ENCODE measurements around the gene C17orf58.

DNA sequence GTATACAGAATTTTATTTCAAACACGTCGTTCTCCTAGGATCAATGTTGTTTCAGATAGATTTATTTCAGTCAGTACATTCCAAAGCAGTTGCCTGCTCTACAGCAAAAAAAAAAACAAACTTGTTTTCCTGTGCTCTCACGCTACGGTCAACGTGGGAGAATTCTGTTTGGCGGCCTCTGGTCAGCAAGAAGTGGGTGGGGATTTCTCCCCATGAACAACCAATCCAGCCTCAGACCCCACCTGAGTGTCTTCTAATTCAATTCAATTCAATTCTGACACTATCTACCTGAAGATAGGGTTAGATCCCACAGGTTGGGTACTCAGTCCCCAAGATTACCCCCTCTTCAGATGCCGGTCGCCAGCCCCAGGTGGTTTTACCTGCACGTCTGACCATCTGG lies 22.1 kb downstream of the C17orf58 start:
- no peak for TF ChIP-seq POLR2A (IDR thresholded peaks at IDR 0.05)
- no peak for TF ChIP-seq CTCF (IDR thresholded peaks at IDR 0.05)
